Measurements from ENCODE around the gene HPCA. TPM values are rescaled to one million over a fixed set of nuclear protein-coding genes. Genes with fewer than 3 reads are reported as not detected.

The HPCA gene
- total and polyA plus RNA-seq, 2 of the 4 experiments (the other 2 are of a cell fraction), result 0.22 TPM; not detected in 1

DNA sequence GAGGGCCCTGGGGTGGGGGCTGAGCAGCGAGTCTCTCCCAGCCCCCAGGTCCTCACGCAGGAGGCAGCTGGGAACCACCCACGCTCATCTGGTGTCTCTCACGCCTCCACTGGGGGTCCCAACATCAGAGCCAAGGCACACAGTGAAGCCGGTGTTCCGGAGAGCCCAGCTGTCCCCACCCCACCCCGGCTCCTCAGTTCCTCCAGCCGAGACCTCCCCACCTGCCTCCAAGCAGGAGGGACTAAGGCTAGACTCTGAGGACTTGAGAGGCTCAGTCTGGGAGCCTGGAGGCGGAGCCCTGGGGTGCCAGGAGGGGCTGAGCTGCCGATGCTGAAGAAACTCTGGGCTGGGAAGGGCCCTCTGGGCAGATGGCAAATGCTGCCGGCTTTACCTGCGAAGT is 1.6 kb upstream of the HPCA start:
- H3K9me1 ChIP-seq (ENCODE audit: insufficient read depth, low read length), result peaks cover 4% of the 10 kb centered on the region; the same call in 1 of the 2 replicates
- 42% methylated on average over 4 of the region's 12 CpGs; no CpG with 5 or more reads in 1 of the 2 experiments for WGBS, 2 experiments (ENCODE audit: extremely low coverage in 2 of 2, insufficient read length in 1 of 2)
- no peaks in the 10 kb centered on the region for H3K36me3 ChIP-seq (ENCODE audit: control insufficient read depth, insufficient read depth, low read length)
- H3K56ac ChIP-seq (ENCODE audit: extremely low read depth, insufficient read depth, low read length), result no peak overlapping the region
- H4K5ac ChIP-seq (ENCODE audit: low read depth, low read length), result no peak overlapping the region
- no peaks in the 10 kb centered on the region for H3K9me3 ChIP-seq (ENCODE audit: control insufficient read depth, insufficient read depth, low read length)
- H4K20me1 ChIP-seq (ENCODE audit: insufficient read depth, low read length), result peaks cover 3% of the 10 kb centered on the region; the same call in 1 of the 2 replicates
- no peak overlapping the region for H3K9ac ChIP-seq (ENCODE audit: low read depth, low read length)
- H3K14ac ChIP-seq (replicated peaks; ENCODE audit: low read depth, low read length), result no peak overlapping the region
- H2BK120ac ChIP-seq (ENCODE audit: low read depth, low read length), result no peak overlapping the region
- dilution Hi-C loops (cut with HindIII; ENCODE audit: low sequenced_read_pairs, unreplicated experiment) (no loop called here), intact Hi-C loops (cut with micrococcal nuclease) (loop anchor here (5.0 kb wide), 1 partner anchor 482 kb away; no protein-coding TSS in a partner anchor), in situ Hi-C loops (cut with MboI; ENCODE audit: low sequenced_read_pairs) (no loop called here)
- no peak overlapping the region for H3K23ac ChIP-seq (ENCODE audit: low read depth, low read length)
- CTCF ChIA-PET, result no interaction called here
- no peak overlapping the region for H2BK15ac ChIP-seq (ENCODE audit: low read depth, low read length)
- no TSS peak for BruUV-seq (replicated peaks)
- DNase-seq, result no peak
- ATAC-seq (ENCODE audit: low read depth), result no peak
- H3K4me2 ChIP-seq (ENCODE audit: low read depth, low read length), result no peak overlapping the region
- no peak overlapping the region for H3K18ac ChIP-seq (ENCODE audit: low read depth, low read length)
- H3K27me3 ChIP-seq (ENCODE audit: control insufficient read depth, insufficient read depth, low read length), result peaks cover 58% of the 10 kb centered on the region
- TF ChIP-seq, protein P1, sequence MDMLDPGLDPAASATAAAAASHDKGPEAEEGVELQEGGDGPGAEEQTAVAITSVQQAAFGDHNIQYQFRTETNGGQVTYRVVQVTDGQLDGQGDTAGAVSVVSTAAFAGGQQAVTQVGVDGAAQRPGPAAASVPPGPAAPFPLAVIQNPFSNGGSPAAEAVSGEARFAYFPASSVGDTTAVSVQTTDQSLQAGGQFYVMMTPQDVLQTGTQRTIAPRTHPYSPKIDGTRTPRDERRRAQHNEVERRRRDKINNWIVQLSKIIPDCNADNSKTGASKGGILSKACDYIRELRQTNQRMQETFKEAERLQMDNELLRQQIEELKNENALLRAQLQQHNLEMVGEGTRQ (IDR thresholded peaks at IDR 0.05; ENCODE audit: low read depth, low read length), result no peak
- TF ChIP-seq MXI1 (IDR thresholded peaks at IDR 0.05; ENCODE audit: borderline replicate concordance, low read depth, low read length), result no peak
- no peaks in the 10 kb centered on the region for H3K4me1 ChIP-seq (ENCODE audit: control insufficient read depth, insufficient read depth, low read length)
- H3K79me1 ChIP-seq (ENCODE audit: low read depth in 1 of 2, low read length in 2 of 2), result no peaks in the 10 kb centered on the region
- H2AFZ ChIP-seq (replicated peaks; ENCODE audit: low read length, poor library complexity), result no peak overlapping the region
- no peak overlapping the region for H2BK5ac ChIP-seq (ENCODE audit: low read depth, low read length, poor library complexity, severe bottlenecking)
- H3K27ac ChIP-seq (ENCODE audit: insufficient read depth, low read length), result no peak overlapping the region
- H3K4me3 ChIP-seq (ENCODE audit: insufficient read depth, low read depth, low read length), result no peak overlapping the region
- no peak overlapping the region for H4K91ac ChIP-seq (ENCODE audit: insufficient read depth, low read depth, low read length)
- H2BK20ac ChIP-seq (ENCODE audit: low read depth, low read length), result no peak overlapping the region
- H2AK9ac ChIP-seq (replicated peaks; ENCODE audit: low read depth, low read length, poor library complexity), result no peak overlapping the region
- POLR2A ChIA-PET (ENCODE audit: unreplicated experiment), result no interaction called here
- no peak overlapping the region for H4K8ac ChIP-seq (ENCODE audit: low read depth in 2 of 2, low read length in 2 of 2)
- no peak overlapping the region for H2AK5ac ChIP-seq (ENCODE audit: low read depth, low read length)
- H3K4ac ChIP-seq (ENCODE audit: low read depth, low read length), result no peak overlapping the region

Data from IMR-90 (cell line).